ENCODE measurements around the gene MRPL20. TPM values are rescaled to one million over a fixed set of nuclear protein-coding genes. Genes with fewer than 3 reads are reported as not detected.

Gene MRPL20
- total RNA-seq, 1 donor from 2014 or later: 96.1 TPM

- peaks cover 51% of the 10 kb centered on the region for H3K4me1 ChIP-seq
Measured at GRCh38 chr1:1354271-1355247, 52.5 kb downstream of the MRPL20 start.

GRCh38 chr1:1353389-1354151 is 53.5 kb downstream of the MRPL20 start:
- Histone ChIP-seq H4K20me1 (ENCODE audit: low read depth) (peaks cover 37% of the 10 kb centered on the region), H3K9me3 (ENCODE audit: low read depth) (no peaks in the 10 kb centered on the region), H3F3A (ENCODE audit: low read depth) (peaks cover 49% of the 10 kb centered on the region), H3K4me1 (peaks cover 41% of the 10 kb centered on the region), H3K27ac (no peak overlapping the region), H2AFZ (replicated peaks) (no peak overlapping the region), H3K27me3 (peaks cover 35% of the 10 kb centered on the region), H3K36me3 (no peaks in the 10 kb centered on the region), H3K9ac (no peak overlapping the region), H3K4me2 (peak overlapping the region; percentile 69), H3K4me3 (peak overlapping the region; percentile 34), H3K79me2 (ENCODE audit: low read depth) (peaks cover 3% of the 10 kb centered on the region)
- peaks cover 18% of the 10 kb centered on the region for H3K27me3 Mint-ChIP-seq (ENCODE audit: insufficient read depth, low read depth)
- no peak overlapping the region for H3K27ac Mint-ChIP-seq
- DNase-seq (ENCODE audit: low spot score): no peak
- H3K4me1 Mint-ChIP-seq: peaks cover 28% of the 10 kb centered on the region
- H3K9me3 Mint-ChIP-seq: no peaks in the 10 kb centered on the region
- peaks cover 3% of the 10 kb centered on the region for H3K36me3 Mint-ChIP-seq
- H3K4me3 Mint-ChIP-seq: peak overlapping the region; percentile 48
- TF ChIP-seq CTCF (IDR thresholded peaks at IDR 0.05) (no peak), EZH2 (IDR thresholded peaks at IDR 0.05) (no peak), EZH2phosphoT487 (IDR thresholded peaks at IDR 0.05) (no peak)

More at GRCh38 chr1:1354271-1355247, 52.5 kb downstream of the MRPL20 start:
- Mint-ChIP-seq H3K4me3 (peak overlapping the region; percentile 83), H3K4me1 (peaks cover 34% of the 10 kb centered on the region), H3K27ac (peak overlapping the region; percentile 76), H3K27me3 (ENCODE audit: insufficient read depth, low read depth) (peaks cover 22% of the 10 kb centered on the region), H3K36me3 (peaks cover 3% of the 10 kb centered on the region), H3K9me3 (no peaks in the 10 kb centered on the region)
- H3F3A ChIP-seq (ENCODE audit: low read depth): peaks cover 53% of the 10 kb centered on the region
- no peaks in the 10 kb centered on the region for H3K36me3 ChIP-seq
- no peak overlapping the region for H2AFZ ChIP-seq (replicated peaks)
- H3K9me3 ChIP-seq (ENCODE audit: low read depth): no peaks in the 10 kb centered on the region
- H3K4me2 ChIP-seq: peak overlapping the region; percentile 69
- TF ChIP-seq EZH2 (IDR thresholded peaks at IDR 0.05) (peak; percentile 91), CTCF (IDR thresholded peaks at IDR 0.05) (no peak), EZH2phosphoT487 (IDR thresholded peaks at IDR 0.05) (peak; percentile 89)
- no peak overlapping the region for H3K9ac ChIP-seq
- H4K20me1 ChIP-seq (ENCODE audit: low read depth): peaks cover 36% of the 10 kb centered on the region
- no peak for DNase-seq (ENCODE audit: low spot score)
- no peaks in the 10 kb centered on the region for H3K79me2 ChIP-seq (ENCODE audit: low read depth)
- no peak overlapping the region for H3K27ac ChIP-seq
- peak overlapping the region; percentile 34 for H3K4me3 ChIP-seq
- H3K27me3 ChIP-seq: peaks cover 35% of the 10 kb centered on the region

DNA sequence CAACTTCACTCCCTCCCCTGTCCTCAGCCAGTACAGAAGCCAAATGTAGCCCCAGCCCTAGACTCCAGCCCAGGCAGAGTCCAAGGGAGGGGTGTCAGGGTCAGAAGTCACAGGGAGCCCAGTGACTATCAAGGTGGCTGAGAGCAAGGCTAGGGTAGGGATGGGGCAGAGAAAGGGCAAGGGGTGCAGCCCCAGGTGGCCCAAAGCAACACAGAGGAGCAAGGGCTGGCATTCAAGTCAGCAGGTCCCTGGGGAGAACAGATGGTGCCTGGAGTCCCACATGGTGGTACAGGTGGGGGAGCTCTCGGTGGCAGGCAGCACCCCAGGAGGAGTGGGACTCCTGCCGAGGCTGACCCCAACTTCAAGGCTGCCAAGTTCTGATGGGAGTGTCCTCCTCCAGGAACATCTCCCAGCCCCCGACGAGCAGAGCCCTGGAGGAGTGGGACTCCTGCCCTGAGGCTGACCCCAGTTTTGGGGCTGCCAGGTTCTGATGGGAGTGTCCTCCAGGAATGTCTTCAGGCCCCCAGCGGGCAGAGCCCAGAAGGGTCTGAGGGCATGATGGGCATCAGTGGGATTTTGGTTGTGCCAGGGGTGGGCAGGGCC is 54.2 kb downstream of the MRPL20 start:
- no peak overlapping the region for H3K4me2 ChIP-seq
- Mint-ChIP-seq H3K27ac (peak overlapping the region; percentile 38), H3K9me3 (no peaks in the 10 kb centered on the region), H3K4me1 (peaks cover 22% of the 10 kb centered on the region), H3K36me3 (peaks cover 3% of the 10 kb centered on the region), H3K4me3 (peak overlapping the region; percentile 66), H3K27me3 (ENCODE audit: insufficient read depth, low read depth) (peaks cover 18% of the 10 kb centered on the region)
- H3K4me1 ChIP-seq: peaks cover 40% of the 10 kb centered on the region
- no peak overlapping the region for H2AFZ ChIP-seq (replicated peaks)
- H3K79me2 ChIP-seq (ENCODE audit: low read depth): peaks cover 10% of the 10 kb centered on the region
- H4K20me1 ChIP-seq (ENCODE audit: low read depth): peaks cover 44% of the 10 kb centered on the region
- DNase-seq (ENCODE audit: low spot score): no peak
- no peak overlapping the region for H3K9ac ChIP-seq
- peaks cover 35% of the 10 kb centered on the region for H3K27me3 ChIP-seq
- H3K27ac ChIP-seq: no peak overlapping the region
- no peaks in the 10 kb centered on the region for H3K9me3 ChIP-seq (ENCODE audit: low read depth)
- H3F3A ChIP-seq (ENCODE audit: low read depth): peaks cover 55% of the 10 kb centered on the region
- no peak overlapping the region for H3K4me3 ChIP-seq
- no peaks in the 10 kb centered on the region for H3K36me3 ChIP-seq
- TF ChIP-seq CTCF (IDR thresholded peaks at IDR 0.05): no peak

Other genes with a start within 250 kb of the MRPL20 start
- 0.22 TPM in 1 of 2 replicates, not detected in the other for gene TTLL10, start 233.4 kb downstream of the MRPL20 start, total RNA-seq (ENCODE audit: low replicate concordance)
- not detected in 2 replicates for gene TNFRSF18, start 200.7 kb downstream of the MRPL20 start, total RNA-seq (ENCODE audit: low replicate concordance)
- gene TNFRSF4, start 193.1 kb downstream of the MRPL20 start, total RNA-seq (ENCODE audit: low replicate concordance): 0.09 TPM in 1 of 2 replicates, not detected in the other
- 16.6 and 43.4 TPM in 2 replicates for gene SDF4, start 175.3 kb downstream of the MRPL20 start, total RNA-seq (ENCODE audit: low replicate concordance)
- gene B3GALT6, start 175.1 kb downstream of the MRPL20 start, total RNA-seq (ENCODE audit: low replicate concordance): 15.8 and 32.4 TPM in 2 replicates
- 0.28 and 2.1 TPM in 2 replicates for gene C1QTNF12, start 160.6 kb downstream of the MRPL20 start, total RNA-seq (ENCODE audit: low replicate concordance)
- 32.9 and 39.2 TPM in 2 replicates for gene UBE2J2, start 133.4 kb downstream of the MRPL20 start, total RNA-seq (ENCODE audit: low replicate concordance)
- 0.41 and 4.7 TPM in 2 replicates for gene SCNN1D, start 126.9 kb downstream of the MRPL20 start, total RNA-seq (ENCODE audit: low replicate concordance)
- gene ACAP3, start 99.4 kb downstream of the MRPL20 start, total RNA-seq (ENCODE audit: low replicate concordance): 10.7 and 24.6 TPM in 2 replicates
- gene PUSL1, start 98.7 kb downstream of the MRPL20 start, total RNA-seq (ENCODE audit: low replicate concordance): 3.7 and 22.5 TPM in 2 replicates
- gene INTS11, start 82.6 kb downstream of the MRPL20 start, total RNA-seq (ENCODE audit: low replicate concordance): 62.4 and 116 TPM in 2 replicates
- gene CPTP, start 82.5 kb downstream of the MRPL20 start, total RNA-seq (ENCODE audit: low replicate concordance): 1.0 and 13.5 TPM in 2 replicates
- 0.22 TPM in 1 of 2 replicates, not detected in the other for gene TAS1R3, start 76.0 kb downstream of the MRPL20 start, total RNA-seq (ENCODE audit: low replicate concordance)
- 14.5 and 64.1 TPM in 2 replicates for gene DVL1, start 57.9 kb downstream of the MRPL20 start, total RNA-seq (ENCODE audit: low replicate concordance)
- gene MXRA8, start 48.7 kb downstream of the MRPL20 start, total RNA-seq (ENCODE audit: low replicate concordance): 6.8 and 24.0 TPM in 2 replicates
- gene AURKAIP1, start 32.1 kb downstream of the MRPL20 start, total RNA-seq (ENCODE audit: low replicate concordance): 26.4 and 82.2 TPM in 2 replicates
- 143 and 198 TPM in 2 replicates for gene CCNL2, start 8.0 kb downstream of the MRPL20 start, total RNA-seq (ENCODE audit: low replicate concordance)
- 0.15 and 1.7 TPM in 2 replicates for gene ANKRD65, start 14.0 kb upstream of the MRPL20 start, total RNA-seq (ENCODE audit: low replicate concordance)
- 2.4 and 7.0 TPM in 2 replicates for gene VWA1, start 28.4 kb upstream of the MRPL20 start, total RNA-seq (ENCODE audit: low replicate concordance)
- gene ATAD3C, start 42.4 kb upstream of the MRPL20 start, total RNA-seq (ENCODE audit: low replicate concordance): not detected in 2 replicates
- 9.3 and 21.1 TPM in 2 replicates for gene ATAD3B, start 64.5 kb upstream of the MRPL20 start, total RNA-seq (ENCODE audit: low replicate concordance)
- gene ATAD3A, start 104.9 kb upstream of the MRPL20 start, total RNA-seq (ENCODE audit: low replicate concordance): 7.8 and 25.1 TPM in 2 replicates
- gene TMEM240, start 133.3 kb upstream of the MRPL20 start, total RNA-seq (ENCODE audit: low replicate concordance): 8.0 and 13.3 TPM in 2 replicates
- 82.5 and 94.1 TPM in 2 replicates for gene SSU72, start 167.6 kb upstream of the MRPL20 start, total RNA-seq (ENCODE audit: low replicate concordance)
- gene FNDC10, start 192.8 kb upstream of the MRPL20 start, total RNA-seq (ENCODE audit: low replicate concordance): 2.5 and 7.8 TPM in 2 replicates
- 7.5 and 71.6 TPM in 2 replicates for gene MIB2, start 208.2 kb upstream of the MRPL20 start, total RNA-seq (ENCODE audit: low replicate concordance)
- gene MMP23B, start 224.9 kb upstream of the MRPL20 start, total RNA-seq (ENCODE audit: low replicate concordance): 4.2 and 4.7 TPM in 2 replicates

Data from neural progenitor cell (in vitro differentiated cells).